HCT116 (cell line): Measurements from ENCODE around the gene SEC22A. TPM values are rescaled to one million over a fixed set of nuclear protein-coding genes. Genes with fewer than 3 reads are reported as not detected.
"Not testable (repeated sequence)": the region's sequence is repeated elsewhere in the genome, so short reads cannot be mapped to it uniquely, and the experiment has no call there.

Experiments used
- ATAC-seq: fragments of 200-7000 bp; cut with Tn5 transposase; 2 replicates; pipeline ENCODE4 v1.9.1; 2020; ENCODE audit warnings: mild to moderate bottlenecking, moderate library complexity
- BruUV-seq: library from RNA; stranded (reverse); fragments of 400-500 nt; replicated peaks from 2 replicates; lab custom pipeline; 2021; lab: Mats Ljungman, UMichigan
- CTCF ChIA-PET: fragments of 300-600 bp; sonication (Branson Sonifier 250); formaldehyde crosslinking; loops from one replicate; lab custom pipeline; 2021; ENCODE audit warnings: antibody characterized with exemption; lab: Charles Lee
- POLR2A ChIA-PET: fragments of 300-600, 350-600 bp; sonication (Branson Sonifier 250); formaldehyde crosslinking; loops from one replicate; lab custom pipeline; 2021; ENCODE audit warnings: antibody characterized with exemption; lab: Charles Lee
- RAD21 ChIA-PET, 2 experiments: fragments of 300-600 bp; sonication (Branson Sonifier 250); formaldehyde crosslinking; loops; one replicate each; lab custom pipeline; 2023; ENCODE audit warnings: low total read pairs in 2 of 2; ENCODE audit not compliant: uncharacterized antibody in 2 of 2, unreplicated experiment in 2 of 2, low non-redundant PET in 1 of 2; lab: Charles Lee
- DNase-seq: peaks from one replicate; pipeline ENCODE4 v3.0.0-alpha.2; 2010; ENCODE audit warnings: low read depth, low spot score
- H2AFZ ChIP-seq: fragments of 200-600 bp; shearing (Covaris generic), sonication (generic); 2 replicates; pipeline ENCODE4 v1.6.1; 2017; ENCODE audit warnings: low read depth, mixed run types, mixed read lengths, antibody characterized with exemption, low read length; ENCODE audit not compliant: poor library complexity, severe bottlenecking
- H3K27ac ChIP-seq: 2 replicates; pipeline ENCODE4 v1.5.1; 2012; ENCODE audit warnings: low read depth, low read length
- H3K27me3 ChIP-seq: fragments of 200-600 bp; sonication (generic); 2 replicates; pipeline ENCODE4 v1.6.1; 2016; ENCODE audit warnings: mixed run types, low read length, mixed read lengths; ENCODE audit not compliant: insufficient read depth
- H3K36me3 ChIP-seq, 2 experiments: fragments of 200-500 bp in 1 of 2; fragments of 200-600 bp in 1 of 2; sonication (Bioruptor generic) in 1 of 2; sonication (generic) in 1 of 2; 2 replicates each; pipeline versions ENCODE4 v1.5.1 to v1.6.1; 2014 to 2016; ENCODE audit warnings: low read length in 2 of 2, inconsistent platforms in 1 of 2, mixed read lengths in 1 of 2, mixed run types in 1 of 2; ENCODE audit not compliant: insufficient read depth in 2 of 2, control insufficient read depth in 1 of 2
- H3K4me1 ChIP-seq, 2 experiments: fragments of 200-600 bp in 1 of 2; sonication (generic) in 1 of 2; 2 replicates each; pipeline versions ENCODE4 v1.5.1 to v1.6.1; 2012 to 2017; ENCODE audit warnings: low read length in 2 of 2, inconsistent platforms in 1 of 2, mild to moderate bottlenecking in 1 of 2, mixed read lengths in 1 of 2, mixed run types in 1 of 2, moderate library complexity in 1 of 2; ENCODE audit not compliant: insufficient read depth in 2 of 2, control insufficient read depth in 1 of 2
- H3K4me2 ChIP-seq: fragments of 200-600 bp; sonication (generic); 2 replicates; pipeline ENCODE4 v1.6.1; 2017; ENCODE audit warnings: mixed run types, low read length, mixed read lengths
- H3K4me3 ChIP-seq, 2 experiments: fragments of 200-600 bp in 1 of 2; sonication (generic) in 1 of 2; replicated peaks in 1 of 2; 2 replicates each; pipeline ENCODE4 v1.5.1; 2011 to 2016; ENCODE audit warnings: low read length in 2 of 2, control low read depth in 1 of 2, low read depth in 1 of 2, mild to moderate bottlenecking in 1 of 2, mixed read lengths in 1 of 2, mixed run types in 1 of 2
- H3K79me2 ChIP-seq: fragments of 200-600 bp; sonication (generic); 2 replicates; pipeline ENCODE4 v1.6.1; 2017; ENCODE audit warnings: mild to moderate bottlenecking, mixed run types, low read length, moderate library complexity, mixed read lengths; ENCODE audit not compliant: insufficient read depth
- H3K9ac ChIP-seq: fragments of 200-600 bp; sonication (generic); 2 replicates; pipeline ENCODE4 v1.6.1; 2016; ENCODE audit warnings: low read length, mixed read lengths
- H3K9me2 ChIP-seq: fragments of 200-600 bp; sonication (generic), shearing (Covaris generic); 2 replicates; pipeline ENCODE4 v1.6.1; 2017; ENCODE audit warnings: mixed run types, mild to moderate bottlenecking, moderate library complexity; ENCODE audit not compliant: insufficient read depth
- H3K9me3 ChIP-seq, 2 experiments: fragments of 200-500 bp in 1 of 2; fragments of 200-600 bp in 1 of 2; sonication (Bioruptor generic) in 1 of 2; sonication (generic) in 1 of 2; 2 replicates each; pipeline ENCODE4 v1.6.1; 2014 to 2017; ENCODE audit warnings: low read length in 2 of 2, mixed read lengths in 2 of 2, inconsistent platforms in 1 of 2, low read depth in 1 of 2, mild to moderate bottlenecking in 1 of 2, mixed run types in 1 of 2, moderate library complexity in 1 of 2; ENCODE audit not compliant: control insufficient read depth in 1 of 2, insufficient read depth in 1 of 2
- H4K20me1 ChIP-seq: fragments of 200-600 bp; sonication (generic), shearing (Covaris generic); 2 replicates; pipeline ENCODE4 v1.6.1; 2017; ENCODE audit warnings: mixed run types, mild to moderate bottlenecking, moderate library complexity; ENCODE audit not compliant: insufficient read depth
- CBX3 ChIP-seq: IDR thresholded peaks from 2 replicates; pipeline ENCODE4 v1.6.1; 2012; ENCODE audit warnings: low read depth
- CTCF ChIP-seq, 3 experiments: fragments of 200-600 bp in 1 of 3; sonication (generic) in 1 of 3; IDR thresholded peaks in 2 of 3; conservative IDR thresholded peaks in 1 of 3; 2 replicates each; pipeline ENCODE4 v1.5.1; 2012 to 2017; ENCODE audit warnings: low read depth in 2 of 3, low read length in 2 of 3, antibody characterized with exemption in 1 of 3, borderline replicate concordance in 1 of 3, control low read depth in 1 of 3, mild to moderate bottlenecking in 1 of 3, mixed read lengths in 1 of 3, mixed run types in 1 of 3, moderate library complexity in 1 of 3; ENCODE audit not compliant: insufficient read depth in 1 of 3
- EGR1 ChIP-seq: IDR thresholded peaks from 2 replicates; pipeline ENCODE4 v1.6.1; 2012; ENCODE audit warnings: low read depth
- ELF1 ChIP-seq: IDR thresholded peaks from 2 replicates; pipeline ENCODE4 v1.6.1; 2012; ENCODE audit warnings: low read depth, borderline replicate concordance
- EZH2 ChIP-seq: fragments of 200-600 bp; sonication (generic); IDR thresholded peaks from 2 replicates; pipeline ENCODE4 v1.6.1; 2017; ENCODE audit warnings: antibody characterized with exemption, mixed run types
- EZH2phosphoT487 ChIP-seq: fragments of 200-600 bp; IDR thresholded peaks from 2 replicates; pipeline ENCODE4 v1.6.1; 2018; ENCODE audit warnings: antibody characterized with exemption, borderline replicate concordance
- POLR2AphosphoS5 ChIP-seq: IDR thresholded peaks from 2 replicates; pipeline ENCODE4 v1.6.1; 2011; ENCODE audit warnings: mild to moderate bottlenecking, low read depth, low read length, moderate library complexity
- RAD21 ChIP-seq: IDR thresholded peaks from 2 replicates; pipeline ENCODE4 v1.6.1; 2012; ENCODE audit warnings: low read depth, mild to moderate bottlenecking
- SIN3A ChIP-seq: IDR thresholded peaks from 2 replicates; pipeline ENCODE4 v1.6.1; 2012; ENCODE audit warnings: low read depth
- SP1 ChIP-seq: IDR thresholded peaks from 2 replicates; pipeline ENCODE4 v1.6.1; 2012; ENCODE audit warnings: low read depth
- TCF7L2 ChIP-seq: IDR thresholded peaks from 2 replicates; pipeline ENCODE4 v1.7.0; 2011; ENCODE audit warnings: borderline replicate concordance, inconsistent platforms; ENCODE audit not compliant: insufficient read depth, insufficient read length; ENCODE audit errors: extremely low read depth
- YY1 ChIP-seq: IDR thresholded peaks from 2 replicates; pipeline ENCODE4 v1.6.1; 2011; ENCODE audit warnings: low read length, low read depth, moderate library complexity, mild to moderate bottlenecking; ENCODE audit not compliant: insufficient replicate concordance; ENCODE audit errors: extremely low read depth
- ZFX ChIP-seq: fragments of 450-650 bp; IDR thresholded peaks from 2 replicates; pipeline ENCODE4 v1.6.1; 2017
- ZNF274 ChIP-seq: fragments of 200-500 bp; sonication (Bioruptor generic); IDR thresholded peaks from 2 replicates; pipeline ENCODE4 v1.6.1; 2014; ENCODE audit warnings: mild to moderate bottlenecking, low read depth, low read length, inconsistent platforms
- intact Hi-C: fragments of 100-400 bp; cut with micrococcal nuclease; formaldehyde crosslinking; loops from 2 replicates; pipeline ENCODE4 v1.10.0; 2022
- total RNA-seq: library from RNA; stranded (reverse); gene quantifications from one replicate; pipeline ENCODE4 v1.2.1, GENCODE V29; 2021; ENCODE audit not compliant: unreplicated experiment
- TF ChIP-seq, protein P1 (sequence below): IDR thresholded peaks from 2 replicates; pipeline ENCODE4 v1.6.1; 2012
- TF ChIP-seq, protein P2 (sequence below): IDR thresholded peaks from 2 replicates; pipeline ENCODE4 v1.6.1; 2012

SEC22A gene
- total RNA-seq, 1 experiment from 2014 or later: 10.6 TPM

GRCh38 chr3:123221369-123221768 is 19.6 kb downstream of the SEC22A start:
- ATAC-seq, H3K79me2 ChIP-seq, H4K20me1 ChIP-seq, CTCF ChIA-PET, BruUV-seq, H3K4me2 ChIP-seq, intact Hi-C loops, H2AFZ ChIP-seq, H3K4me3 ChIP-seq, RAD21 ChIA-PET, DNase-seq, H3K9me2 ChIP-seq, H3K27ac ChIP-seq, H3K9ac ChIP-seq, H3K36me3 ChIP-seq, H3K27me3 ChIP-seq, H3K9me3 ChIP-seq, H3K4me1 ChIP-seq: not testable (repeated sequence)
- POLR2A ChIA-PET: interaction anchor here (0.7 kb wide), 1 partner anchor 1390 kb away, joined by 6 read pairs; no protein-coding TSS in a partner anchor

DNA sequence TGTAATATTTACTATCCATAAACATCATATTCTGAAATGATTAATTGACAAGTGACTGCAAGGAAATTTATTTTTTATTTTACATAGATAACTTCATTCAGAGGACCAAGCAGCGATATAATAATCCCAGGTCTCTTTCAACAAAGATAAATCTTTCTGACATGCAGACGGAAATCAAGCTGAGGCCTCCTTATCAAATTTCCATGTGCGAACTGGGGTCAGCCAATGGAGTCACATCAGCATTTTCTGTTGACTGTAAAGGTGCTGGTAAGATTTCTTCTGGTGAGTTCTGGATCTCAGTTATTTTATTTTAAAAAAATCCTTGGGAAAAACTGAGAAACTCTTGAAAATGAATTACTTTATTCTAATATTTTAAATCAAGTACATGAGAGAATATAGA is 23.3 kb downstream of the SEC22A start:
- Histone ChIP-seq H3K4me3 (no peak overlapping the region), H3K4me2 (no peak overlapping the region), H3K79me2 (0 out of 2 replicates have a peak, but pooled peaks cover 3% of the 10 kb centered on the region), H3K9ac (no peak overlapping the region), H4K20me1 (no peaks in the 10 kb centered on the region), H2AFZ (no peak overlapping the region), H3K27ac (no peak overlapping the region), H3K4me1 (no peaks in the 10 kb centered on the region), H3K27me3 (no peaks in the 10 kb centered on the region), H3K9me3 (peaks cover 5 to 12% of the 10 kb centered on the region in 2 experiments; a peak in 1 of 4 replicates), H3K9me2 (no peaks in the 10 kb centered on the region), H3K36me3 (peaks cover 0 to 14% of the 10 kb centered on the region in 2 experiments; a peak in 2 of 4 replicates)
- intact Hi-C loops: no loop called here
- CTCF ChIA-PET: no interaction called here
- RAD21 ChIA-PET: no interaction called here
- DNase-seq (no peak), ATAC-seq (no peak)
- no TSS peak for BruUV-seq
- POLR2A ChIA-PET: no interaction called here
- no peak for TF ChIP-seq SIN3A
- no peak for TF ChIP-seq POLR2AphosphoS5
- TF ChIP-seq TCF7L2: no peak
- TF ChIP-seq YY1: no peak
- no peak for TF ChIP-seq ELF1
- TF ChIP-seq EGR1: no peak
- TF ChIP-seq RAD21: no peak
- TF ChIP-seq CTCF (IDR thresholded peaks at IDR 0.05 in 2 of 3, conservative IDR thresholded peaks at IDR 0.05 in 1 of 3; ENCODE audit: borderline replicate concordance in 1 of 3, insufficient read depth in 1 of 3, low read depth in 2 of 3, low read length in 2 of 3): no peak
- TF ChIP-seq EZH2: no peak
- TF ChIP-seq SP1: no peak
- no peak for TF ChIP-seq EZH2phosphoT487
- no peak for TF ChIP-seq ZNF274
- no peak for TF ChIP-seq ZFX
- TF ChIP-seq, protein P1, sequence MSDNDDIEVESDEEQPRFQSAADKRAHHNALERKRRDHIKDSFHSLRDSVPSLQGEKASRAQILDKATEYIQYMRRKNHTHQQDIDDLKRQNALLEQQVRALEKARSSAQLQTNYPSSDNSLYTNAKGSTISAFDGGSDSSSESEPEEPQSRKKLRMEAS: no peak
- no peak for TF ChIP-seq CBX3
- TF ChIP-seq, protein P2, sequence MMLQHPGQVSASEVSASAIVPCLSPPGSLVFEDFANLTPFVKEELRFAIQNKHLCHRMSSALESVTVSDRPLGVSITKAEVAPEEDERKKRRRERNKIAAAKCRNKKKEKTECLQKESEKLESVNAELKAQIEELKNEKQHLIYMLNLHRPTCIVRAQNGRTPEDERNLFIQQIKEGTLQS: no peak
